Glomerular visceral epithelial cell (primary cell): ENCODE data around the gene JOSD1.

Experiments used
- DNase-seq: peaks from one replicate; pipeline ENCODE4 v3.0.0-alpha.2; 2016; ENCODE audit errors: extremely low spot score

The JOSD1 gene

DNA sequence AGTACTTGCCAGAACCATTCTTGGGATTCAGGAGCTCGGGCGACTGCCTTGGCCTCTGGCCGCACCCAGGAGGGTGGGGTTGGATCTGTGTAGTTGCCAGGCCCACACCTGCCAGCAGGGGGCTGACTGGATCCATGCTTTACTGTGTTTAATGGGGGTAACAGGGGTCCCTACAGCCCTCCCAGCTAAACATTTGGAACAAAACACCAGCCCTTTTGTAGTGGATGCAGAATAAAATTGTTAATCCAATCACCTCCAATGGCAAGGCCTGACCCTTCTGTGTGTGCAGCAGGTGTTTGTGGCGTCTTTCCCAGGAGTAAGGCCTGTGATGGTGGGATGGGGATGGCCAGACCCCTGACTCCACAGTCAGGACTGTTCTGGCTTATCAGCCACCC, 32.6 kb upstream of the JOSD1 start:
- DNase-seq = peak; percentile 20

GRCh38 chr22:38732251-38732815, 31.6 kb upstream of the JOSD1 start:
- no peak for DNase-seq

DNA sequence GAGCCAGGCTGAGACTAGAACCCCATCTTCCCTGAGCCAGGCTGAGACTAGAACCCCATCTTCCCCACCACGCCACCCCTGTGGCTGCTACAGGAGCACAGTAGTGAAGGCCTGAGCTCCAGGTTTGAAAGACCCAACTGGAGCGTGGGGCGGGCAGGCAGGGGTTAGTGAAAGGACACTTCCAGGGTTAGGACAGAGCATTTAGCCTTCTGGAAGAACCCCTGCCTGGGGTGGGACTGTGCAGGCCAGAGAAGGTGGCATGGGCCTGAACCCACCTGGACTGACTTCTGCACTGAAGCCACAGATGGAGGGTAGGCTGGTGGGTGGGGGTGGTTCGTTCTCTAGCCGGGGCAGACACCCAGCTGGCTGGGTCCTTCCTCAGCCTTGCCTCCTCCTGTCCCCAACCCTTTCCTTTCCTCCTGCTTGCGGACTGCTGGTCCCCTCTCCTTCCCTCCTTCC, 31.0 kb upstream of the JOSD1 start:
- DNase-seq = no peak

DNA sequence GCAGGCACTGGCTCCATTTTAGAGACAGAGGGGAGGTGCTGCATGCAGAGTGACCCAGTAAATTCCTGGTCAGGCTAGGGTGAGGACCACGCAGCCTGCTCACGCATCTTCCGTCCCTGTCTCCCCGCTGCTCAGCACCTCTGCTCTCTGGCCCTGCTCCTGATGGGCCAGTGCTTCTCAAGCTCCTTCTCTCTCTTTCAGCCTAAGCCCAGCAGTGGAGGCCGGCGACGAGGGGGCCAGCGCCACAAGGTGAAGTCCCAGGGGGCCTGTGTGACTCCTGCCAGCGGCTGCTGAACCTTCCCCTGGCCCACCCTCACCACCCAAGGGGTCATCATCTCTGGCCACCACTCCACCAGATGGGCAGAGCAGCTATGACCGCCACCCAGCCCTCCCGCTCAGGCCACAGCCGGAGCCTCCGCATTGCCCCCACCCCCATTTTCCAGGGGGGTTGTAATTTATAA, 29.7 kb upstream of the JOSD1 start:
- DNase-seq = no peak

GRCh38 chr22:38729946-38730345, 29.2 kb upstream of the JOSD1 start:
- DNase-seq = no peak

GRCh38 chr22:38728871-38729796, 28.4 kb upstream of the JOSD1 start:
- no peak for DNase-seq

DNA sequence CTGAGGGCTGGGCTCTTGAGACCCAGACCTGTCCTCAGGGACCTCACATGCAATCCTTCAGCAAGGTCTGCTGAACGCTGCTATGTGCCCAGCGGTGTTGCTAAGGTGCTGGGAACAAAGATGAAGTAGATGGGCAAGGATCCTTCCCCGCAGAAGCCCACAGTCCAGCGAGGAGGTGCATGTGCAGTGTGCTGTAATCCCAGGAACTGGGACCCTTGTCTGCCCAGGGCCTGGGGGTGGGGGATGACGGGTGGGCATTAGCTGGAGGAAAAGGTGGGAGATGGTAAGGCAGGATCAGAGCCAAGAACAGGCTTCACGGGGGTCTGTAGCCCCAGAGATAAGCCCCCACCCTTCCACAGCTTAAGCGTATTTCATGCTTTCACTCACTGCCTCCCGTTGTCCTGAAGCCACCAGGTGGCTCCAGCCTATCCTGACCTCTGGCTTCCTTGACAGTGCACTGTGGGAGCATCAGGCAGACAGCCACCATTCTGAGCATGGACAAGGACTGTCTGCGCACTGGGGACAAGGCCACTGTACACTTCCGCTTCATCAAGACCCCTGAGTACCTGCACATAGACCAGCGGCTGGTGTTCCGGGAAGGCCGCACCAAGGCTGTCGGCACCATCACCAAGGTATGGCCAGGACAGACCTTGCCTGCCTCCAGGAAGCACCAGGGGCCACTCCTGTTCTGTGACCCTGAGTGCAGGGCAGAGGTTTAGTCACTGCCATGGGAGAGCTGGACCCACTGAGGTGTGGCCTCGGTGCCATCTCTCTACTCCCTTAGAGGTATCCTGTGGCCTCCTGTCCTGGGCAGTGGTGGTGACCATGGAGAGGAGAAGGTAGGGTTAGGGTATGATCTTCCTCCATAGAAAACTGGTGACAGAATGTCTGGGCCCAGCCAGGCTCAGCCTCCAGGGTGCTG, 27.0 kb upstream of the JOSD1 start:
- DNase-seq = no peak

- DNase-seq = no peak
Observed at GRCh38 chr22:38727123-38727522, 26.4 kb upstream of the JOSD1 start.

DNA sequence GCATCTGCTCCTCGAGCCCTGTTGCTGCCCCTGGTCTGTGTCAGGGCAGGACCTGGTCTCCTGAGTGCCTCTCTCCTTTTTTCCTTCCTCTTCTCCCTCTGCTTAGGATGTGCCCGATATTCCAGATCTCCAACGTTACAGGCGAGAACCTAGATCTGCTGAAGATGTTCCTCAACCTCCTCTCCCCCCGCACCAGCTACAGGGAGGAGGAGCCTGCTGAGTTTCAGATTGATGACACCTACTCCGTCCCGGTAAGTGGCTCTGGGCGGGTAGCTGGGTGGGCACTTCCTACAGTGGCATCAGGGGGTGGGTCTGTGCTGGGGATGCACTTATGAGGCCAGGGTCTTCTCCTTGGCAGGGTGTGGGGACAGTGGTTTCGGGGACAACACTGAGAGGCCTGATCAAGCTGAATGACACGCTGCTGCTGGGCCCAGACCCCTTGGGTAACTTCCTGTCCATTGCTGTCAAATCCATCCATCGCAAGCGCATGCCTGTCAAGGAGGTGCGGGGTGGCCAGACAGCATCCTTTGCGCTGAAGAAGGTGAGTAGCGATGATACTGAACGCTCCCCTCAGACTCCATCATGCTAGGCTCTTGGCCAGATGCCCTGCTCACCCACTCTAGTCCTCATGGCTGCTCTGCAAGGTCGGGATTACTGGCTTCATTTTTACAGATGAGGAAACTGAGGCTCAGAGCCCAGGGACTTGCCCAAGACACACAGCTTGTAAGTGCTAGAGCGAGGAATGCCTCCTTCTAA, 25.3 kb upstream of the JOSD1 start:
- DNase-seq = no peak

DNA sequence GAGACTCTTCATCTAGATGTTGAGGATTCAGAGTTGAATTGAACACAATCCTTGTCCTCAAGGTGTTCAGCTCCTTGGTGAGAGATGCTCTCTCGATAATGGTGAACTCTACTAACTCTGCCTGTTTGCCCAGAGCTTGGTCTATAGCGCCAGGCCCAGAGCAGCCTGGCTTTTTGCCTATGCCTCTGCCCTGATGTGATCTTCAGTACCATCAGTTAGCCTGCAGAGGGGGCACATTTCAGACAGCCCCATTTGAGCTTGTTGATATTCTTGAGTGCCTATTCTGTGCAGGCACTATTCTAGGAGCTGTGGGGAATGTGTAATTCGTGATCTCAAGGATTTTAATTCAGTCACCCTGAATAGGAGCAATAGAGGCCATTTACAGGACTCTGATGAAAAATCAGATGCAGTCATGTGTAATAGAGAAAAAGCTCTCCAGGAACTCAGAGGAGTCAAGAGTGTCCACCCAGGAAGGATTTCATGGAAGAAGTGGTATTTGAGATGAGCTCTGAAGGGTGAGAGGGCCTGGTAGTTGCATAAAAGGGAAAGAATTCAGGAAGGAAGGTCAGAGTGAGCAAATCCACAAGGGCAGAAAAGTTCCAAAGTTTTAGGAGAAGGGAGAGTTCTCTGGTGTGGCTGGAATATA, 24.3 kb upstream of the JOSD1 start:
- DNase-seq = no peak

DNA sequence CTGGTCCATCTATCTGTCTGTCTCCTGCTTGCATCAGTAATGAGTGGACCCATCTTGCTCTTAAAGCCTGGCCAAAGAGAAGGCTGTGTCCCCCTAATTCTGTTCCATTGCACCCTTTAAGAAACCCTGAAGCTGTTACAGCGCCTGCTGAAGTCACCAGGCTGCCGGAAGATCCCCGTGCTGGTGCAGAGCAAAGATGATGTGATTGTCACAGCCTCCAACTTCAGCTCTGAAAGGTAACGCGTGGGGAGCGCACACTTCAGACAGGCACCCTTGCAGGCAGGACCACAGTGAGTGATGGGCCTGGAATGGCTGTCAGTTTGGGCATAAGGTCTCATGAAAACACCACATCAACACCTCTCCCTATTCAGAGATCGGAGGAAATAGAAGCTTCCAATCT, 23.4 kb upstream of the JOSD1 start:
- DNase-seq = no peak

DNA sequence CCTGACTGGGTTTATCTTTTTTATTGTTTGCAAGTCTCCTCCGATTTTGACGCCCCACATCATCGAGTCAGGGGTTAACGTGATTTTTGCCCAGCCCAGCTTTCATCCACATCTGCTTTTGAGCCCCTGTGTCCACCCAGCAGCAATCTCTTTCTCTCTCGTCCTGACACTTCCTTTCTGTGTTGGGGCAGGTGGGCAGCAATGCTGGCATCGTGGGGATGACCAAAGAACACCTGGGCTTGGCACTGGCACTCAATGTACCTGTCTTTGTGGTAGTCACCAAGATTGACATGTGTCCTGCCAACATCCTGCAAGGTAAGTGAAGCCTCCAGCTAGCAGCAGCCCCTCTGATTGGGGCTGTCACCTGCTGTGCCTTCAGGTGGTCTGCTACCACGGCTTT, 20.8 kb upstream of the JOSD1 start:
- DNase-seq = no peak

- no peak for DNase-seq
Observed at GRCh38 chr22:38720350-38720749, 19.6 kb upstream of the JOSD1 start.

DNA sequence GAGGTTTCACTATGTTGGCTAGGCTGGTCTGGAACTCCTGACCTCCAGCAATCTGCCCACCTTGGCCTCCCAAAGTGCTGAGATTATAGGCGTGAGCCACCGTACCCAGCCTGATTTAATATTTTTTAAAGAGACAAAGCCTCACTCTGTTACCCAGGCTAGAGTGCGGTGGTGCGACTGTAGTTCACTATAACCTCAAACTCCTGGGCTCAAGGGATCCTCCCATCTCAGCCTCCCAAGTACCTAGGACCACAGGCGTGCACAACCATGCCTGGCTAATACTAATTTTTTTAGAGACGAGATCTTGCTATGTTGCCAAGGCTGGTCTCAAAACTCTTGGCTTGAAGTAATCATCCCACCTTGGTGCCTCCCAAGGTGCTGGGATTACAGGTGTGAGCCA, 18.5 kb upstream of the JOSD1 start:
- no peak for DNase-seq

DNA sequence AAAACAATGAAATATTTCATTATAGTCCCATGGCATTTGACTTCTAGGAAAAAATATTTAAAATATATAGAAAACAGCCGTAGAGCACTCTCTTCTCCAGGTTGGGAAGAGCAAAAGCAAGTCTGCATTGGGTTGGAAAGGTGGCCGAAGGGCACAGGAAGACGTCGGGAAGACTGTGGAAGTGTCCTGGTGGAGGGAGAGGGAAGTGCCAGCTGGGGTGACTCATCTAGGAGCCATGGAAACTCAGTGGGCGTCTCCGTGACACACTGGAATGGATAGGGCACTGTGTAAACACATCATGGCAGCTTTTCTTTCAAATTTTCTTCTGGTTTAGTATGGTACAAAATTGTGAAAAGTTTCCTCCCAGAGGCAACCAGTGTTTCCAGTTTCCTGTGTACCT, 17.7 kb upstream of the JOSD1 start:
- peak; percentile 76 for DNase-seq

GRCh38 chr22:38717244-38717643, 16.5 kb upstream of the JOSD1 start:
- no peak for DNase-seq

DNA sequence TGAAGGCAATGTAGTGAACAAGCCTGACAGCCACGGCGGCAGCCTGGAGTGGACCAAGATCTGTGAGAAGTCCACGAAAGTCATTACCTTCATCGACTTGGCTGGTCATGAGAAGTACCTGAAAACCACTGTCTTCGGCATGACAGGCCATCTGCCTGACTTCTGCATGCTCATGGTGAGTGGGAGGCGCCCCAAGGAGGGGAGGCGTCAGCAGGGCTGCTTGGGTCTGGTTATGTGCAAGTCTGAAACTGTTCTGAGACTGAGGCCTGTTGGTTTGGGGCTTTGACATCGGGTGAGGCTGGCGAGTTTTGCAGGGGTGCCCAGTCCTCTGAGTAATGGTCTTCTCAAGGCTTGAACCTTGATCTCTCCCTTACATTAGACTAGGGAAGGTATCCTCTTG, 16.1 kb upstream of the JOSD1 start:
- no peak for DNase-seq

DNA sequence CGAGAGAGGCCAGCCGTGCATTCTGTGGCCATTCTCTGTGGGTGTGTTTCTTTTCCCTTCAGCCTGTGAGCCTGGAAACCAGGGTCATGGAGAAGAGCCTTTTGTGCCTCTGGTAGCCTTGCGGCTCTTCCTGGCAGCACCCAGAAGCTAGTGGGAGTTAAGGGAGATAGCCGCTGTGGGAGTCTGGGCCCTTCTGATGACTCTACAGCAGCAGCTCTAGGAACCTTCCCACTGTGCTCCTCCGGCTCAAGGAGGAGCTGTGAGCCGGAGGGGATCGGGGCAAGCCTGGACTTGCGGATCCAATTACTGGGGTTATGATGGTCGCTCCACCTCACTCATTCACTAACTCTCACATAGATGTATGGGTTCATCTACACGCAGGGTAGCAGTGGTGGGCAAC, 15.5 kb upstream of the JOSD1 start:
- no peak for DNase-seq

DNA sequence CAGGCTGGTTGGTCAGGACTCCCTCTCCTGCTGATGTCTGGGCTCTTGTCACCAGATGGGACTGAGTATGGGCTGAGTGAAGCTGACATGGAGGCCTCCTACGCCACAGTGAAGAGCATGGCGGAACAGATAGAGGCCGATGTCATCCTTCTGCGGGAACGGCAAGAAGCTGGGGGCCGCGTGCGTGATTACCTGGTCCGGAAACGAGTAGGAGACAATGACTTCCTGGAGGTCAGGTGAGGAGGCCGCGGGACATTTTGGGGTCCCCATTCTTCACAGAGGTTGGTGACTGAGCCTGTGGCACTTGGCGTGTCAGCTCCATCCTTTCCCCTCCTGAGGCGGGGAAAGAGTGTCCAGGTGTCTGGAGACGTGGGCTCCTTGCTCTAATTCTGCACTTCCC, 15.1 kb upstream of the JOSD1 start:
- DNase-seq = no peak

- no peak for DNase-seq
Observed at GRCh38 chr22:38715176-38715764, 14.5 kb upstream of the JOSD1 start.

GRCh38 chr22:38713921-38714320, 13.2 kb upstream of the JOSD1 start:
- no peak for DNase-seq
